Measurements from ENCODE around the gene RBM39. TPM values are rescaled to one million over a fixed set of nuclear protein-coding genes. Genes with fewer than 3 reads are reported as not detected.
A peak's percentile ranks its signal among the peaks of the same experiment; 100 is the strongest.

The RBM39 gene
- total and polyA plus RNA-seq, 2 of the 13 experiments (the other 11 are each of a cell fraction or from before 2014, with no cell fraction given): 788 to 920 TPM

DNA sequence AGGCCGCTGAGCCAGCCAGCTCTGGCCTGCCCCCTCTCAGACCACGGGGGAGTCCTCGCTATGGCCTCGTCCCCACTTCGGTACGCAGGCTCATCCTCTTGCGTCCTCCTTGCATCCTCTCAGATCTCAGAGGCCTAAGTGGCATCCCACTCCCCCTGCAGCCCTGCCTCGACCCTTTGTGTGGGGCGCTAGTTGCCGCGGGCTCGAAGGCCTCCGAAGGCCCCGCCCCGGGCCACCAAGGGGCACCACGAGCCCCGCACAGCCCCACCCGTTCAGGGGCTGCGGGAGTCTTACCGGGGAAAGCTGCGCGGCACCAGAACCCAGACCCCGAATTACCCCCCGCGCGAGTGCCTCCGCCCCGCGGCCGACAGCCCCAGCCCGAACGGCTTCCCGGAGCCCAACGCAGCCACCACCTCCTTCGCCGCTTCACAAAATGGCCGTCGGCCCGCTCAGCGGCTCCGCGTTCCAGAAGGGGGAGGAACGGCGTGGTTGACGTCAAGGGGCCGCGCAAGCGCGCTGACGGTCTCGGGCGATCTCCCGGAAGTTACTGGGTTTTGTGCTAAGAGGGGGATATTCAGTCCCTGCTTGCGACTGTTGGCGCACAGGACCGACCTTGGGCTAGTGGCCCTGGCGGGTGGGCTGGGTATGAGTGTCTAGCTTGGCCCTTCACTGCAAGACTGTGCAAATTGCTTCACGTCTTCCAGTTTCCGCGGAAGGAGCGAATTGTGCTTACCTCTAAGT is 77.4 kb downstream of the RBM39 start, which contains the start of the genes CPNE1 and RBM12 (continued):
- TF ChIP-seq, protein P1, sequence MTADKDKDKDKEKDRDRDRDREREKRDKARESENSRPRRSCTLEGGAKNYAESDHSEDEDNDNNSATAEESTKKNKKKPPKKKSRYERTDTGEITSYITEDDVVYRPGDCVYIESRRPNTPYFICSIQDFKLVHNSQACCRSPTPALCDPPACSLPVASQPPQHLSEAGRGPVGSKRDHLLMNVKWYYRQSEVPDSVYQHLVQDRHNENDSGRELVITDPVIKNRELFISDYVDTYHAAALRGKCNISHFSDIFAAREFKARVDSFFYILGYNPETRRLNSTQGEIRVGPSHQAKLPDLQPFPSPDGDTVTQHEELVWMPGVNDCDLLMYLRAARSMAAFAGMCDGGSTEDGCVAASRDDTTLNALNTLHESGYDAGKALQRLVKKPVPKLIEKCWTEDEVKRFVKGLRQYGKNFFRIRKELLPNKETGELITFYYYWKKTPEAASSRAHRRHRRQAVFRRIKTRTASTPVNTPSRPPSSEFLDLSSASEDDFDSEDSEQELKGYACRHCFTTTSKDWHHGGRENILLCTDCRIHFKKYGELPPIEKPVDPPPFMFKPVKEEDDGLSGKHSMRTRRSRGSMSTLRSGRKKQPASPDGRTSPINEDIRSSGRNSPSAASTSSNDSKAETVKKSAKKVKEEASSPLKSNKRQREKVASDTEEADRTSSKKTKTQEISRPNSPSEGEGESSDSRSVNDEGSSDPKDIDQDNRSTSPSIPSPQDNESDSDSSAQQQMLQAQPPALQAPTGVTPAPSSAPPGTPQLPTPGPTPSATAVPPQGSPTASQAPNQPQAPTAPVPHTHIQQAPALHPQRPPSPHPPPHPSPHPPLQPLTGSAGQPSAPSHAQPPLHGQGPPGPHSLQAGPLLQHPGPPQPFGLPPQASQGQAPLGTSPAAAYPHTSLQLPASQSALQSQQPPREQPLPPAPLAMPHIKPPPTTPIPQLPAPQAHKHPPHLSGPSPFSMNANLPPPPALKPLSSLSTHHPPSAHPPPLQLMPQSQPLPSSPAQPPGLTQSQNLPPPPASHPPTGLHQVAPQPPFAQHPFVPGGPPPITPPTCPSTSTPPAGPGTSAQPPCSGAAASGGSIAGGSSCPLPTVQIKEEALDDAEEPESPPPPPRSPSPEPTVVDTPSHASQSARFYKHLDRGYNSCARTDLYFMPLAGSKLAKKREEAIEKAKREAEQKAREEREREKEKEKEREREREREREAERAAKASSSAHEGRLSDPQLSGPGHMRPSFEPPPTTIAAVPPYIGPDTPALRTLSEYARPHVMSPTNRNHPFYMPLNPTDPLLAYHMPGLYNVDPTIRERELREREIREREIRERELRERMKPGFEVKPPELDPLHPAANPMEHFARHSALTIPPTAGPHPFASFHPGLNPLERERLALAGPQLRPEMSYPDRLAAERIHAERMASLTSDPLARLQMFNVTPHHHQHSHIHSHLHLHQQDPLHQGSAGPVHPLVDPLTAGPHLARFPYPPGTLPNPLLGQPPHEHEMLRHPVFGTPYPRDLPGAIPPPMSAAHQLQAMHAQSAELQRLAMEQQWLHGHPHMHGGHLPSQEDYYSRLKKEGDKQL (CRISPR knock-in tag; IDR thresholded peaks at IDR 0.05; ENCODE audit: low read depth): peak; percentile 56; the same call in 1 of the 2 replicates
- TF ChIP-seq FOXA3 (CRISPR knock-in tag; IDR thresholded peaks at IDR 0.05) (peak; percentile 63; the same call in 1 of the 2 replicates), ZFYVE20 (CRISPR knock-in tag; IDR thresholded peaks at IDR 0.05; ENCODE audit: borderline replicate concordance, low read depth) (peak; percentile 93; the same call in 1 of the 2 replicates), RARA (CRISPR knock-in tag; IDR thresholded peaks at IDR 0.05) (peak; percentile 54), ZNF138 (CRISPR knock-in tag; IDR thresholded peaks at IDR 0.05; ENCODE audit: low read depth) (peak; percentile 66; the same call in 1 of the 2 replicates), ZFP1 (CRISPR knock-in tag; IDR thresholded peaks at IDR 0.05) (peak; percentile 97), ZNF33A (CRISPR knock-in tag; IDR thresholded peaks at IDR 0.05; ENCODE audit: borderline replicate concordance) (peak; percentile 96; the same call in 1 of the 2 replicates), JUN (CRISPR knock-in tag; IDR thresholded peaks at IDR 0.05) (peak; percentile 81), ZKSCAN1 (IDR thresholded peaks at IDR 0.05; ENCODE audit: low read length) (0 out of 2 replicates have a peak, but pooled peaks have one; percentile 30), EHMT2 (IDR thresholded peaks at IDR 0.05; ENCODE audit: borderline replicate concordance, low read depth, low read length) (no peak), PHF21A (CRISPR knock-in tag; IDR thresholded peaks at IDR 0.05) (peak; percentile 78; the same call in 1 of the 2 replicates), HOXA3 (CRISPR knock-in tag; IDR thresholded peaks at IDR 0.05) (peak; percentile 99), ZNF24 (IDR thresholded peaks at IDR 0.05) (0 out of 2 replicates have a peak, but pooled peaks have one; percentile 6), JUND (CRISPR knock-in tag; IDR thresholded peaks at IDR 0.05) (0 out of 2 replicates have a peak, but pooled peaks have one; percentile 48)
- TF ChIP-seq, protein P2, sequence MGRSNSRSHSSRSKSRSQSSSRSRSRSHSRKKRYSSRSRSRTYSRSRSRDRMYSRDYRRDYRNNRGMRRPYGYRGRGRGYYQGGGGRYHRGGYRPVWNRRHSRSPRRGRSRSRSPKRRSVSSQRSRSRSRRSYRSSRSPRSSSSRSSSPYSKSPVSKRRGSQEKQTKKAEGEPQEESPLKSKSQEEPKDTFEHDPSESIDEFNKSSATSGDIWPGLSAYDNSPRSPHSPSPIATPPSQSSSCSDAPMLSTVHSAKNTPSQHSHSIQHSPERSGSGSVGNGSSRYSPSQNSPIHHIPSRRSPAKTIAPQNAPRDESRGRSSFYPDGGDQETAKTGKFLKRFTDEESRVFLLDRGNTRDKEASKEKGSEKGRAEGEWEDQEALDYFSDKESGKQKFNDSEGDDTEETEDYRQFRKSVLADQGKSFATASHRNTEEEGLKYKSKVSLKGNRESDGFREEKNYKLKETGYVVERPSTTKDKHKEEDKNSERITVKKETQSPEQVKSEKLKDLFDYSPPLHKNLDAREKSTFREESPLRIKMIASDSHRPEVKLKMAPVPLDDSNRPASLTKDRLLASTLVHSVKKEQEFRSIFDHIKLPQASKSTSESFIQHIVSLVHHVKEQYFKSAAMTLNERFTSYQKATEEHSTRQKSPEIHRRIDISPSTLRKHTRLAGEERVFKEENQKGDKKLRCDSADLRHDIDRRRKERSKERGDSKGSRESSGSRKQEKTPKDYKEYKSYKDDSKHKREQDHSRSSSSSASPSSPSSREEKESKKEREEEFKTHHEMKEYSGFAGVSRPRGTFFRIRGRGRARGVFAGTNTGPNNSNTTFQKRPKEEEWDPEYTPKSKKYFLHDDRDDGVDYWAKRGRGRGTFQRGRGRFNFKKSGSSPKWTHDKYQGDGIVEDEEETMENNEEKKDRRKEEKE (IDR thresholded peaks at IDR 0.05): no peak
- TF ChIP-seq, protein P3, sequence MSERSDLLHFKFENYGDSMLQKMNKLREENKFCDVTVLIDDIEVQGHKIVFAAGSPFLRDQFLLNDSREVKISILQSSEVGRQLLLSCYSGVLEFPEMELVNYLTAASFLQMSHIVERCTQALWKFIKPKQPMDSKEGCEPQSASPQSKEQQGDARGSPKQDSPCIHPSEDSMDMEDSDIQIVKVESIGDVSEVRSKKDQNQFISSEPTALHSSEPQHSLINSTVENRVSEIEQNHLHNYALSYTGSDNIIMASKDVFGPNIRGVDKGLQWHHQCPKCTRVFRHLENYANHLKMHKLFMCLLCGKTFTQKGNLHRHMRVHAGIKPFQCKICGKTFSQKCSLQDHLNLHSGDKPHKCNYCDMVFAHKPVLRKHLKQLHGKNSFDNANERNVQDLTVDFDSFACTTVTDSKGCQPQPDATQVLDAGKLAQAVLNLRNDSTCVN (CRISPR knock-in tag; IDR thresholded peaks at IDR 0.05; ENCODE audit: borderline replicate concordance): peak; percentile 75; the same call in 1 of the 2 replicates
- TF ChIP-seq, protein P4, sequence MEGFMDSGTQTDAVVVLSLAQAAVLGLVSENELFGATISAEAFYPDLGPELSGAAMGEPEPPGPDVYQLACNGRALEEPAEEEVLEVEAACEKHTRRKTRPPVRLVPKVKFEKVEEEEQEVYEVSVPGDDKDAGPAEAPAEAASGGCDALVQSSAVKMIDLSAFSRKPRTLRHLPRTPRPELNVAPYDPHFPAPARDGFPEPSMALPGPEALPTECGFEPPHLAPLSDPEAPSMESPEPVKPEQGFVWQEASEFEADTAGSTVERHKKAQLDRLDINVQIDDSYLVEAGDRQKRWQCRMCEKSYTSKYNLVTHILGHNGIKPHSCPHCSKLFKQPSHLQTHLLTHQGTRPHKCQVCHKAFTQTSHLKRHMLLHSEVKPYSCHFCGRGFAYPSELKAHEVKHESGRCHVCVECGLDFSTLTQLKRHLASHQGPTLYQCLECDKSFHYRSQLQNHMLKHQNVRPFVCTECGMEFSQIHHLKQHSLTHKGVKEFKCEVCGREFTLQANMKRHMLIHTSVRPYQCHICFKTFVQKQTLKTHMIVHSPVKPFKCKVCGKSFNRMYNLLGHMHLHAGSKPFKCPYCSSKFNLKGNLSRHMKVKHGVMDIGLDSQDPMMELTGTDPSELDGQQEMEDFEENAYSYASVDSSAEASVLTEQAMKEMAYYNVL (CRISPR knock-in tag; IDR thresholded peaks at IDR 0.05; ENCODE audit: borderline replicate concordance): peak; percentile 71
